ENCODE results near the gene TMPRSS5.

DNA sequence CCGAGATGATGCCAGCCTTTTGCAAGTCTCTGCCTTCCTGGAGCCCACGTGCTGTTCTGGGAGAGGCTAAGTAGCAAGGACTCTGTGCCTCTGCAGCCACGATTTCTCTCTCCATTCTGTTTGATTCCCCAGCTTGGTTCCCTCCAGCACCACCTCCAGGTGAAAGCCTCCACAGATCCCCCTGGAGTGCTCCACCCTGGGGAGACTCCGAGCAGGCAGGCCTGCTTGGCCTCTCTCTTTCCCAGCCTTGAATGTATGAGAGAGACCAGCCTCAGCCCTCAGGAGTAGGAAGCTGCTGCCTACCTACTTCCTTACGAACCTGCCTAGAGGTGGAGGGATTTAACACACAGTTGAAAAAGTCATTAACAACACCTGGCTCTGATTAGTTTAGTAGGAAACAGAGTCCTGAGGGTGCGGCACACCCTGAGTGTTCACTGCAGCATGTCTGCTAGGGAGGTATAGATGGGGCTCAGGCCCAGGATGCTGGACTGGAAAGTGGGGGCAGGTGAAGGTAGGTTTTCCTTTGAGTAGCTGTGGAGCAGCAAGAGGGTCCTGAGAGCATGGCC, 22.5 kb downstream of the TMPRSS5 start:
- TF ChIP-seq, protein P1, sequence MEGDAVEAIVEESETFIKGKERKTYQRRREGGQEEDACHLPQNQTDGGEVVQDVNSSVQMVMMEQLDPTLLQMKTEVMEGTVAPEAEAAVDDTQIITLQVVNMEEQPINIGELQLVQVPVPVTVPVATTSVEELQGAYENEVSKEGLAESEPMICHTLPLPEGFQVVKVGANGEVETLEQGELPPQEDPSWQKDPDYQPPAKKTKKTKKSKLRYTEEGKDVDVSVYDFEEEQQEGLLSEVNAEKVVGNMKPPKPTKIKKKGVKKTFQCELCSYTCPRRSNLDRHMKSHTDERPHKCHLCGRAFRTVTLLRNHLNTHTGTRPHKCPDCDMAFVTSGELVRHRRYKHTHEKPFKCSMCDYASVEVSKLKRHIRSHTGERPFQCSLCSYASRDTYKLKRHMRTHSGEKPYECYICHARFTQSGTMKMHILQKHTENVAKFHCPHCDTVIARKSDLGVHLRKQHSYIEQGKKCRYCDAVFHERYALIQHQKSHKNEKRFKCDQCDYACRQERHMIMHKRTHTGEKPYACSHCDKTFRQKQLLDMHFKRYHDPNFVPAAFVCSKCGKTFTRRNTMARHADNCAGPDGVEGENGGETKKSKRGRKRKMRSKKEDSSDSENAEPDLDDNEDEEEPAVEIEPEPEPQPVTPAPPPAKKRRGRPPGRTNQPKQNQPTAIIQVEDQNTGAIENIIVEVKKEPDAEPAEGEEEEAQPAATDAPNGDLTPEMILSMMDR (IDR thresholded peaks at IDR 0.05): no peak
- TF ChIP-seq POLR2A (IDR thresholded peaks at IDR 0.05): no peak
